GM18505 (cell line): ENCODE data around the gene CLEC18B.
"Not testable (repeated sequence)": the region's sequence is repeated elsewhere in the genome, so short reads cannot be mapped to it uniquely, and the experiment has no call there.

Experiments
- ATAC-seq: cut with Tn5 transposase; IDR thresholded peaks from one replicate; pipeline ENCODE4 v1.9.1; 2021; ENCODE audit not compliant: unreplicated experiment
- POLR2A ChIP-seq: IDR thresholded peaks from 4 replicates; pipeline ENCODE4 v1.6.1; 2011; ENCODE audit warnings: borderline replicate concordance; ENCODE audit not compliant: insufficient read depth, insufficient read length; ENCODE audit errors: extremely low read depth

CLEC18B gene

GRCh38 chr16:74451951-74452758 is 30.9 kb upstream of the CLEC18B start:
- no peak for TF ChIP-seq POLR2A
- ATAC-seq, result peak; percentile 83

- no peak for TF ChIP-seq POLR2A
- ATAC-seq, result no peak
Measured at GRCh38 chr16:74450967-74451760, 29.9 kb upstream of the CLEC18B start.

GRCh38 chr16:74450236-74450635 is 29.0 kb upstream of the CLEC18B start:
- no peak for ATAC-seq
- no peak for TF ChIP-seq POLR2A

- ATAC-seq, result no peak
Measured at GRCh38 chr16:74449470-74449869, 28.2 kb upstream of the CLEC18B start.

GRCh38 chr16:74448990-74449389 is 27.7 kb upstream of the CLEC18B start:
- no peak for TF ChIP-seq POLR2A
- ATAC-seq, result no peak

More at GRCh38 chr16:74449470-74449869, 28.2 kb upstream of the CLEC18B start:
- no peak for TF ChIP-seq POLR2A

GRCh38 chr16:74447578-74447977 is 26.3 kb upstream of the CLEC18B start:
- TF ChIP-seq POLR2A, result no peak
- ATAC-seq, result no peak

GRCh38 chr16:74446866-74447265 is 25.6 kb upstream of the CLEC18B start:
- no peak for ATAC-seq
- no peak for TF ChIP-seq POLR2A

- ATAC-seq, result not testable (repeated sequence)
Measured at GRCh38 chr16:74443624-74444346, 22.5 kb upstream of the CLEC18B start.

- no peak for ATAC-seq
- TF ChIP-seq POLR2A, result no peak
Measured at GRCh38 chr16:74439685-74440084, 18.4 kb upstream of the CLEC18B start.

- TF ChIP-seq POLR2A, result no peak
- no peak for ATAC-seq
Measured at GRCh38 chr16:74438492-74438979, 17.3 kb upstream of the CLEC18B start.

- TF ChIP-seq POLR2A, result no peak
Measured at GRCh38 chr16:74431516-74431915, 10.2 kb upstream of the CLEC18B start.

GRCh38 chr16:74430036-74430712 is 8.9 kb upstream of the CLEC18B start:
- not testable (repeated sequence) for ATAC-seq

More at GRCh38 chr16:74431516-74431915, 10.2 kb upstream of the CLEC18B start:
- ATAC-seq, result no peak

- not testable (repeated sequence) for ATAC-seq
Measured at GRCh38 chr16:74428493-74428892, 7.2 kb upstream of the CLEC18B start.

GRCh38 chr16:74425751-74426150 is 4.5 kb upstream of the CLEC18B start:
- ATAC-seq, result not testable (repeated sequence)

- not testable (repeated sequence) for ATAC-seq
Measured at GRCh38 chr16:74423721-74424120, 2.4 kb upstream of the CLEC18B start.

- ATAC-seq, result not testable (repeated sequence)
Measured at GRCh38 chr16:74422086-74422485, 808 bp upstream of the CLEC18B start.

- ATAC-seq, result not testable (repeated sequence)
Measured at GRCh38 chr16:74421482-74421785, 156 bp upstream of the CLEC18B start.

GRCh38 chr16:74419811-74420210 is 1.5 kb downstream of the CLEC18B start:
- ATAC-seq, result not testable (repeated sequence)
